HG02885 (cell line): Measurements from ENCODE around the gene MEP1A.
"Not testable (repeated sequence)": the region's sequence is repeated elsewhere in the genome, so short reads cannot be mapped to it uniquely, and the experiment has no call there.

Source experiments
- ATAC-seq: cut with Tn5 transposase; IDR thresholded peaks from one replicate; pipeline ENCODE4 v1.9.1; 2021; ENCODE audit warnings: mild to moderate bottlenecking; ENCODE audit not compliant: unreplicated experiment, poor library complexity

Gene MEP1A

GRCh38 chr6:46819561-46819960, 26.4 kb downstream of the MEP1A start:
- no peak for ATAC-seq

GRCh38 chr6:46821458-46821881, 28.3 kb downstream of the MEP1A start:
- no peak for ATAC-seq

GRCh38 chr6:46828939-46829338, 35.8 kb downstream of the MEP1A start:
- no peak for ATAC-seq

- ATAC-seq, result no peak
Measured at GRCh38 chr6:46832816-46833215, 39.6 kb downstream of the MEP1A start.

GRCh38 chr6:46834257-46834916, 41.2 kb downstream of the MEP1A start:
- ATAC-seq, result not testable (repeated sequence)

- ATAC-seq, result not testable (repeated sequence)
Measured at GRCh38 chr6:46834991-46835390, 41.8 kb downstream of the MEP1A start.

GRCh38 chr6:46838033-46838432, 44.8 kb downstream of the MEP1A start:
- ATAC-seq, result no peak

GRCh38 chr6:46842252-46842846, 49.2 kb downstream of the MEP1A start:
- not testable (repeated sequence) for ATAC-seq

- no peak for ATAC-seq
Measured at GRCh38 chr6:46845126-46845525, 51.9 kb downstream of the MEP1A start.

GRCh38 chr6:46848684-46849360, 55.6 kb downstream of the MEP1A start:
- ATAC-seq, result peak; percentile 99

GRCh38 chr6:46849361-46849690, 56.1 kb downstream of the MEP1A start:
- ATAC-seq, result no peak

GRCh38 chr6:46850792-46851191, 57.6 kb downstream of the MEP1A start:
- no peak for ATAC-seq

GRCh38 chr6:46851576-46851975, 58.4 kb downstream of the MEP1A start:
- ATAC-seq, result not testable (repeated sequence)

GRCh38 chr6:46855966-46856365, 62.8 kb downstream of the MEP1A start:
- peak; percentile 68 for ATAC-seq

- no peak for ATAC-seq
Measured at GRCh38 chr6:46862381-46862780, 69.2 kb downstream of the MEP1A start.

GRCh38 chr6:46863791-46864190, 70.6 kb downstream of the MEP1A start:
- ATAC-seq, result no peak

GRCh38 chr6:46865221-46865620, 72.0 kb downstream of the MEP1A start:
- no peak for ATAC-seq

GRCh38 chr6:46867411-46867810, 74.2 kb downstream of the MEP1A start:
- ATAC-seq, result no peak

GRCh38 chr6:46876126-46876525, 82.9 kb downstream of the MEP1A start:
- ATAC-seq, result no peak

GRCh38 chr6:46879003-46879402, 85.8 kb downstream of the MEP1A start:
- no peak for ATAC-seq

- ATAC-seq, result no peak
Measured at GRCh38 chr6:46882645-46883044, 89.5 kb downstream of the MEP1A start.

- ATAC-seq, result no peak
Measured at GRCh38 chr6:46888031-46888430, 94.8 kb downstream of the MEP1A start.
